ENCODE results near the gene GRSF1.
"Not testable (repeated sequence)": the region's sequence is repeated elsewhere in the genome, so short reads cannot be mapped to it uniquely, and the experiment has no call there.

GRCh38 chr4:70769396-70769795 is 70.3 kb downstream of the GRSF1 start:
- not testable (repeated sequence) for TF ChIP-seq REST, ZNF324 (tag by site-specific recombination; IDR thresholded peaks at IDR 0.05)
